Vagina (tissue), 2 donors: Measurements from ENCODE around the gene ANAPC10.

Source experiments
- POLR2A ChIP-seq, 2 donors: fragments of 450-650 bp; IDR thresholded peaks; one replicate each; pipeline ENCODE4 v1.6.1; 2017; ENCODE audit warnings: antibody characterized with exemption in 2 of 2, mild to moderate bottlenecking in 2 of 2, moderate library complexity in 2 of 2
- TF ChIP-seq, protein P1 (sequence below), 3 experiments: fragments of 450-650 bp in 2 of 3; fragments of 200-600 bp in 1 of 3; sonication (generic) in 1 of 3; IDR thresholded peaks; one replicate each; pipeline ENCODE4 v1.5.1; 2017 to 2019; ENCODE audit warnings: antibody characterized with exemption in 3 of 3, mild to moderate bottlenecking in 2 of 3, moderate library complexity in 2 of 3

DNA sequence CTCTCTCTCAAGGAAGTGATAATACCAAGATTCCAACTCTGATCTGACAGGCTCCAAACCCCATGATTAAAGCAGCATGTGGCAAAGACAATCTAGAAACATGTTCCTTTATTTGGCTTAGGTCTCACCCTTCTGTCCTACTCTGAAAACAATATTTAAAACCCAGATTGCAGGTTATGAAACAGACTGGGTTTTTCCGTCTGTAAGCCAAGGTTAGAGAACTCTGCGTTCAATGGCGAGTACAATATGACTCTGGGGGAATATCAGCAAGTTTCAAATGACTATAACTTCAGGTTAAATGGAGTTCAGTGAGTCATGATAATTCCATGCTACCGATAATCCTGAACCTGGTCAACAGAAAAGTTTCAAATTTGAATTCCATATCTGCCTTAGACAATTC lies 50.8 kb downstream of the ANAPC10 start:
- no peak for TF ChIP-seq POLR2A (IDR thresholded peaks at IDR 0.05)
- TF ChIP-seq, protein P1, sequence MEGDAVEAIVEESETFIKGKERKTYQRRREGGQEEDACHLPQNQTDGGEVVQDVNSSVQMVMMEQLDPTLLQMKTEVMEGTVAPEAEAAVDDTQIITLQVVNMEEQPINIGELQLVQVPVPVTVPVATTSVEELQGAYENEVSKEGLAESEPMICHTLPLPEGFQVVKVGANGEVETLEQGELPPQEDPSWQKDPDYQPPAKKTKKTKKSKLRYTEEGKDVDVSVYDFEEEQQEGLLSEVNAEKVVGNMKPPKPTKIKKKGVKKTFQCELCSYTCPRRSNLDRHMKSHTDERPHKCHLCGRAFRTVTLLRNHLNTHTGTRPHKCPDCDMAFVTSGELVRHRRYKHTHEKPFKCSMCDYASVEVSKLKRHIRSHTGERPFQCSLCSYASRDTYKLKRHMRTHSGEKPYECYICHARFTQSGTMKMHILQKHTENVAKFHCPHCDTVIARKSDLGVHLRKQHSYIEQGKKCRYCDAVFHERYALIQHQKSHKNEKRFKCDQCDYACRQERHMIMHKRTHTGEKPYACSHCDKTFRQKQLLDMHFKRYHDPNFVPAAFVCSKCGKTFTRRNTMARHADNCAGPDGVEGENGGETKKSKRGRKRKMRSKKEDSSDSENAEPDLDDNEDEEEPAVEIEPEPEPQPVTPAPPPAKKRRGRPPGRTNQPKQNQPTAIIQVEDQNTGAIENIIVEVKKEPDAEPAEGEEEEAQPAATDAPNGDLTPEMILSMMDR (IDR thresholded peaks at IDR 0.05) = no peak
